ENCODE measurements around the gene PTGS1. TPM values are rescaled to one million over a fixed set of nuclear protein-coding genes. Genes with fewer than 3 reads are reported as not detected.
"Not testable (repeated sequence)": the region's sequence is repeated elsewhere in the genome, so short reads cannot be mapped to it uniquely, and the experiment has no call there.

PTGS1 gene
- total RNA-seq = 10 to 100 TPM in 1 of 3 donors, 1 to 10 TPM in 2; 2.1 to 11.3 (median 9.2) TPM
- total RNA-seq (2013) = 28.5 TPM

GRCh38 chr9:122370869-122371755, at the start of gene PTGS1:
Gene PTGS1, plus strand, starts transcription at chr9:122371024. Its CDS starts 61 bp downstream, at chr9:122371085.
- peaks cover 9 to 15% of the 10 kb centered on the region in 2 donors for H3K27me3 Mint-ChIP-seq (ENCODE audit: low read depth in 2 of 2)
- peak in 1 of 2 donors; percentile 27 for DNase-seq
- peak within 1 kb of the TSS; percentile 36 to 62 for H3K27ac Mint-ChIP-seq
- intact Hi-C loops (cut with micrococcal nuclease) = no loop called here
- 2% methylated on average over 38 of the region's 39 CpGs for WGBS (ENCODE audit: insufficient coverage)
- peak within 1 kb of the TSS; percentile 47 for H3K27ac ChIP-seq (ENCODE audit: low read length)
- H3K4me3 Mint-ChIP-seq = peak within 1 kb of the TSS; percentile 87
- no peaks in the 10 kb centered on the region for H3K36me3 Mint-ChIP-seq
- peak; percentile 82 to 90 (median 88) for ATAC-seq
- no peaks in the 10 kb centered on the region for H3K36me3 ChIP-seq (ENCODE audit: control insufficient read depth, insufficient read depth, low read length)
- H3K4me3 ChIP-seq (ENCODE audit: low read length) = peak within 1 kb of the TSS; percentile 46
- no peaks in the 10 kb centered on the region for H3K27me3 ChIP-seq (ENCODE audit: control insufficient read depth, insufficient read depth, low read length)
- H3K9me3 ChIP-seq (ENCODE audit: control insufficient read depth, insufficient read depth, low read length) = no peaks in the 10 kb centered on the region
- TF ChIP-seq CTCF (IDR thresholded peaks at IDR 0.05) = no peak
- H3K9me3 Mint-ChIP-seq = no peaks in the 10 kb centered on the region
- H3K4me1 Mint-ChIP-seq = peaks cover 16 to 17% of the 10 kb centered on the region in 2 donors
- H3K4me1 ChIP-seq (ENCODE audit: control insufficient read depth, insufficient read depth, low read length) = peaks cover 23% of the 10 kb centered on the region

GRCh38 chr9:122322553-122322952, 48.3 kb upstream of the PTGS1 start:
- Mint-ChIP-seq H3K27me3 (ENCODE audit: low read depth in 2 of 2) (no peaks in the 10 kb centered on the region), H3K9me3 (no peaks in the 10 kb centered on the region), H3K27ac (no peak overlapping the region), H3K4me3 (no peak overlapping the region), H3K36me3 (no peaks in the 10 kb centered on the region), H3K4me1 (no peaks in the 10 kb centered on the region)
- ATAC-seq = no peak
- no peak overlapping the region for H3K27ac ChIP-seq (ENCODE audit: low read length)
- no peak overlapping the region for H3K4me3 ChIP-seq (ENCODE audit: low read length)
- no peak for DNase-seq
- H3K9me3 ChIP-seq (ENCODE audit: control insufficient read depth, insufficient read depth, low read length) = no peaks in the 10 kb centered on the region
- intact Hi-C loops (cut with micrococcal nuclease) = no loop called here
- WGBS (ENCODE audit: insufficient coverage) = 98% methylated on average over 2 of the region's 2 CpGs
- no peaks in the 10 kb centered on the region for H3K4me1 ChIP-seq (ENCODE audit: control insufficient read depth, insufficient read depth, low read length)
- no peaks in the 10 kb centered on the region for H3K27me3 ChIP-seq (ENCODE audit: control insufficient read depth, insufficient read depth, low read length)
- TF ChIP-seq CTCF (IDR thresholded peaks at IDR 0.05) = no peak
- H3K36me3 ChIP-seq (ENCODE audit: control insufficient read depth, insufficient read depth, low read length) = peaks cover 19% of the 10 kb centered on the region

- ATAC-seq; DNase-seq; H3K4me1 ChIP-seq (ENCODE audit: control insufficient read depth, insufficient read depth, low read length); H3K4me3 ChIP-seq (ENCODE audit: low read length); H3K36me3 Mint-ChIP-seq; H3K4me1 Mint-ChIP-seq; H3K27me3 Mint-ChIP-seq (ENCODE audit: low read depth in 2 of 2); H3K27me3 ChIP-seq (ENCODE audit: control insufficient read depth, insufficient read depth, low read length); intact Hi-C loops (cut with micrococcal nuclease); H3K9me3 Mint-ChIP-seq; H3K9me3 ChIP-seq (ENCODE audit: control insufficient read depth, insufficient read depth, low read length); H3K27ac Mint-ChIP-seq; H3K27ac ChIP-seq (ENCODE audit: low read length); H3K4me3 Mint-ChIP-seq: not testable (repeated sequence)
- WGBS (ENCODE audit: insufficient coverage) = no CpG with 5 or more reads among the region's 1 CpG
- H3K36me3 ChIP-seq (ENCODE audit: control insufficient read depth, insufficient read depth, low read length) = peaks cover 19% of the 10 kb centered on the region
Observed at GRCh38 chr9:122324665-122325064, 46.2 kb upstream of the PTGS1 start.

GRCh38 chr9:122325124-122325523, 45.7 kb upstream of the PTGS1 start:
- H3K27me3 ChIP-seq (ENCODE audit: control insufficient read depth, insufficient read depth, low read length) = no peaks in the 10 kb centered on the region
- Mint-ChIP-seq H3K4me1 (no peaks in the 10 kb centered on the region), H3K27ac (no peak overlapping the region), H3K9me3 (no peaks in the 10 kb centered on the region), H3K4me3 (no peak overlapping the region), H3K27me3 (ENCODE audit: low read depth in 2 of 2) (no peaks in the 10 kb centered on the region), H3K36me3 (no peaks in the 10 kb centered on the region)
- no peak overlapping the region for H3K4me3 ChIP-seq (ENCODE audit: low read length)
- no peaks in the 10 kb centered on the region for H3K9me3 ChIP-seq (ENCODE audit: control insufficient read depth, insufficient read depth, low read length)
- intact Hi-C loops (cut with micrococcal nuclease) = no loop called here
- WGBS (ENCODE audit: insufficient coverage) = 77% methylated on average over 1 of the region's 1 CpG
- no peak overlapping the region for H3K27ac ChIP-seq (ENCODE audit: low read length)
- ATAC-seq (no peak), DNase-seq (no peak)
- H3K36me3 ChIP-seq (ENCODE audit: control insufficient read depth, insufficient read depth, low read length) = peaks cover 19% of the 10 kb centered on the region
- no peak for TF ChIP-seq CTCF (IDR thresholded peaks at IDR 0.05)
- no peaks in the 10 kb centered on the region for H3K4me1 ChIP-seq (ENCODE audit: control insufficient read depth, insufficient read depth, low read length)

All from natural killer cell (primary cell).